ENCODE results near the gene HBA1.
"Not testable (repeated sequence)": the region's sequence is repeated elsewhere in the genome, so short reads cannot be mapped to it uniquely, and the experiment has no call there.

HBA1 gene

DNA sequence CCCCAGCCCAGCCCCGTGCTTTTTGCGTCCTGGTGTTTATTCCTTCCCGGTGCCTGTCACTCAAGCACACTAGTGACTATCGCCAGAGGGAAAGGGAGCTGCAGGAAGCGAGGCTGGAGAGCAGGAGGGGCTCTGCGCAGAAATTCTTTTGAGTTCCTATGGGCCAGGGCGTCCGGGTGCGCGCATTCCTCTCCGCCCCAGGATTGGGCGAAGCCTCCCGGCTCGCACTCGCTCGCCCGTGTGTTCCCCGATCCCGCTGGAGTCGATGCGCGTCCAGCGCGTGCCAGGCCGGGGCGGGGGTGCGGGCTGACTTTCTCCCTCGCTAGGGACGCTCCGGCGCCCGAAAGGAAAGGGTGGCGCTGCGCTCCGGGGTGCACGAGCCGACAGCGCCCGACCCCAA lies 474 bp upstream of the HBA1 start:
- not testable (repeated sequence) for DNase-seq

DNA sequence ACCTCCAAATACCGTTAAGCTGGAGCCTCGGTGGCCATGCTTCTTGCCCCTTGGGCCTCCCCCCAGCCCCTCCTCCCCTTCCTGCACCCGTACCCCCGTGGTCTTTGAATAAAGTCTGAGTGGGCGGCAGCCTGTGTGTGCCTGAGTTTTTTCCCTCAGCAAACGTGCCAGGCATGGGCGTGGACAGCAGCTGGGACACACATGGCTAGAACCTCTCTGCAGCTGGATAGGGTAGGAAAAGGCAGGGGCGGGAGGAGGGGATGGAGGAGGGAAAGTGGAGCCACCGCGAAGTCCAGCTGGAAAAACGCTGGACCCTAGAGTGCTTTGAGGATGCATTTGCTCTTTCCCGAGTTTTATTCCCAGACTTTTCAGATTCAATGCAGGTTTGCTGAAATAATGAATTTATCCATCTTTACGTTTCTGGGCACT lies 928 bp downstream of the HBA1 start:
- DNase-seq, result no peak

DNA sequence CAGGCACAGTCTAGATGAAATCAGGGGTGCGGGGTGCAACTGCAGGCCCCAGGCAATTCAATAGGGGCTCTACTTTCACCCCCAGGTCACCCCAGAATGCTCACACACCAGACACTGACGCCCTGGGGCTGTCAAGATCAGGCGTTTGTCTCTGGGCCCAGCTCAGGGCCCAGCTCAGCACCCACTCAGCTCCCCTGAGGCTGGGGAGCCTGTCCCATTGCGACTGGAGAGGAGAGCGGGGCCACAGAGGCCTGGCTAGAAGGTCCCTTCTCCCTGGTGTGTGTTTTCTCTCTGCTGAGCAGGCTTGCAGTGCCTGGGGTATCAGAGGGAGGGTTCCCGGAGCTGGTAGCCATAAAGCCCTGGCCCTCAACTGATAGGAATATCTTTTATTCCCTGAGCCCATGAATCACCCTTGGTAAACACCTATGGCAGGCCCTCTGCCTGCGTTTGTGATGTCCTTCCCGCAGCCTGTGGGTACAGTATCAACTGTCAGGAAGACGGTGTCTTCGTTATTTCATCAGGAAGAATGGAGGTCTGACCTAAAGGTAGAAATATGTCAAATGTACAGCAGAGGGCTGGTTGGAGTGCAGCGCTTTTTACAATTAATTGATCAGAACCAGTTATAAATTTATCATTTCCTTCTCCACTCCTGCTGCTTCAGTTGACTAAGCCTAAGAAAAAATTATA lies 1.6 kb downstream of the HBA1 start:
- peak; percentile 34 for DNase-seq

DNA sequence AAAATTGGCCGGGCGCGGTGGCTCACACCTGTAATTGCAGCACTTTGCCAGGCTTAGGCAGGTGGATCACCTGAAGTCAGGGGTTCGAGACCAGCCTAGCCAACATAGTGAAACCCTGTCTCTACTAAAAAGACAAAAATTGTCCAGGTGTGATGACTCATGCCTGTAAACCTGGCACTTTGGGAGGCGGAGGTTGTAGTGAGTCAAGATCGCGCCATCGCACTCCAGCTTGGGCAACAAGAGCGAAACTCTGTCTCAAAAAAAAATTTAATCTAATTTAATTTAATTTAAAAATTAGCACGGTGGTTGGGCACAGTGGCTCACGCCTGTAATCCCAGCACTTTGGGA lies 2.2 kb downstream of the HBA1 start:
- no peak for DNase-seq

DNA sequence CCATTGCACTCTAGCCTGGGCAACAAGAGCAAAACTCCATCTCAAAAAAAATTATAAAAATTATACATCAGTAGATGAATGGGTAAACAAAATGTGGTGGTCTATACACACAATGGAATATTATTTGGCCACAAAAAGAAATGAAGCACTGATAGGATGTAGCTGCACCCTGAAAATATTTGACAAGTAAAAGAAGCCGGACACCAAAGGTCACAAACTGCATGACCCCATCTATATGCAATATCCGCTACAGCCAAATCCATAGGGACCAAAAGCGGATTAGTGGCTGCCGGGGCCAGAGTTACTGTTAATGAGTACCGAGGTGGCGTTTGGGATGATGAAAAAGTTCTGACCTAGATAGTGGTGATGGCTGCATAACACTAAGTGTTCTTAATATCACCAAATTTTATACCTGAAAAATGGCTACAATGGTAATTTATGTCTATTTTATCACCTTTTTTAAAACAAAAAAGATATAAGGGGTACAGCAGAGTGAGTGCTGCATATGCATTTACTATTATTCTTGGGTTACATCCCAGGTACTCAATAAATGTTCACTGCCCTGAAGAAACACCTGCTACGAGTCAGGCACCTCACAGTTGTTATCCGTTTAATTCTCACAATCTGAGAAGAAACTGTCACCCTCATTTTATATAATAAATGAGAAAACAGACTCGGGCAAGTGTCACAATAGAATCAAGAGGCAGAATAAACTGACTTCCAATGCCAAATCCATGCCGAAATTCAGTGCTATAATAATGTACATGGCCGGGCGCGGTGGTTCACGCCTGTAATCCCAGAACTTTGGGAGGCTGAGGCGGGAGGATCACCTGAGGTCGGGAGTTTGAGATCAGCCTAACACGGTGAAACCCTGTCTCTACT lies 3.0 kb downstream of the HBA1 start:
- DNase-seq, result no peak

DNA sequence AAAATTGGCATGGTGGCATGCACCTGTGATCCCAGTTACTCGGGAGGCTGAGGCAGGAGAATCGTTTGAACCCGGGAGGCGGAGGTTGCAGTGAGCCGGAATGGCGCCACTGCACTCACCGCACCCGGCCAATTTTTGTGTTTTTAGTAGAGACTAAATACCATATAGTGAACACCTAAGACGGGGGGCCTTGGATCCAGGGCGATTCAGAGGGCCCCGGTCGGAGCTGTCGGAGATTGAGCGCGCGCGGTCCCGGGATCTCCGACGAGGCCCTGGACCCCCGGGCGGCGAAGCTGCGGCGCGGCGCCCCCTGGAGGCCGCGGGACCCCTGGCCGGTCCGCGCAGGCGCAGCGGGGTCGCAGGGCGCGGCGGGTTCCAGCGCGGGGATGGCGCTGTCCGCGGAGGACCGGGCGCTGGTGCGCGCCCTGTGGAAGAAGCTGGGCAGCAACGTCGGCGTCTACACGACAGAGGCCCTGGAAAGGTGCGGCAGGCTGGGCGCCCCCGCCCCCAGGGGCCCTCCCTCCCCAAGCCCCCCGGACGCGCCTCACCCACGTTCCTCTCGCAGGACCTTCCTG lies 3.7 kb downstream of the HBA1 start, which contains the start of gene HBQ1:
TSS of gene HBQ1 (plus strand) at position 359 of the 575 bp plus-strand sequence. CDS start at position 387, 28 bp downstream.
- no peak for DNase-seq

DNA sequence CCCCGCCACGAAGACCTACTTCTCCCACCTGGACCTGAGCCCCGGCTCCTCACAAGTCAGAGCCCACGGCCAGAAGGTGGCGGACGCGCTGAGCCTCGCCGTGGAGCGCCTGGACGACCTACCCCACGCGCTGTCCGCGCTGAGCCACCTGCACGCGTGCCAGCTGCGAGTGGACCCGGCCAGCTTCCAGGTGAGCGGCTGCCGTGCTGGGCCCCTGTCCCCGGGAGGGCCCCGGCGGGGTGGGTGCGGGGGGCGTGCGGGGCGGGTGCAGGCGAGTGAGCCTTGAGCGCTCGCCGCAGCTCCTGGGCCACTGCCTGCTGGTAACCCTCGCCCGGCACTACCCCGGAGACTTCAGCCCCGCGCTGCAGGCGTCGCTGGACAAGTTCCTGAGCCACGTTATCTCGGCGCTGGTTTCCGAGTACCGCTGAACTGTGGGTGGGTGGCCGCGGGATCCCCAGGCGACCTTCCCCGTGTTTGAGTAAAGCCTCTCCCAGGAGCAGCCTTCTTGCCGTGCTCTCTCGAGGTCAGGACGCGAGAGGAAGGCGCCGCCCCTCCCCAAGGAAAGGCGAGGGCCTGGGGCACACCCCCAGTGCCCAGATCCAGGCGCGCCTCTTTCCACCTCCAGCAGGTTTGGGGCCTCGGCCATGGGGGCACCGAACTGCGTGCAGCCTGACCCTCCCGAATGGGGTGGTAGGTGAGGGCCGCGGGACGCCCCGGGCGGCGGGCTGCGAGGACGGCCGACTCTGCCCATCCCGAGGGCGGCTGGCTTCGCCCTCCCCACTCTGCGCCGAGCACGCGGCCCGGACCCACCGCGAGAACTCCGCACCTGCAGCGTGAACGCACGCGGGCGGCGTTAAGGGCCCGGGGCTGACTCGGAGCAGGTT lies 4.4 kb downstream of the HBA1 start:
- DNase-seq, result peak; percentile 64

DNA sequence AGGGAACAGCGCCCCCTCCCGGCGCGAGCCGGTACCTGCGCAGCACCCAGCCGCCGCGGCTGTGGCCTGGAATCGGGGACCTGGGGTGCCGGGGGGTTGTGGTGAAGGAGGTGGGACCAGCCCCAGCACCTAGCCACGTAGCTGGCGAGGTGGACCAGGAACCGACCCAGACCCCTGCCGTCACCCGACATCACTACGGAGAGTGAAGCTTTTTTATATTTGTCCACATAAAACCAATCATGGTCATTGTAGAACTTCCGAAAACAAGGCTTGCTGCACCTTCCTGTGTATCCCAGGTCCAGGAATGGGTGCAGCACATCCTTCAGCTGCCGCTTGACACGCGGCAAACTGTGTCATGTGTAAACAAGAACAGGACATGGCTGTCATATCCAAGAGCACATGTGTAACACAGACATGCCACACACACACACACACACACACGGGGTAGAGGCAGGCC lies 5.1 kb downstream of the HBA1 start:
- no peak for DNase-seq

DNA sequence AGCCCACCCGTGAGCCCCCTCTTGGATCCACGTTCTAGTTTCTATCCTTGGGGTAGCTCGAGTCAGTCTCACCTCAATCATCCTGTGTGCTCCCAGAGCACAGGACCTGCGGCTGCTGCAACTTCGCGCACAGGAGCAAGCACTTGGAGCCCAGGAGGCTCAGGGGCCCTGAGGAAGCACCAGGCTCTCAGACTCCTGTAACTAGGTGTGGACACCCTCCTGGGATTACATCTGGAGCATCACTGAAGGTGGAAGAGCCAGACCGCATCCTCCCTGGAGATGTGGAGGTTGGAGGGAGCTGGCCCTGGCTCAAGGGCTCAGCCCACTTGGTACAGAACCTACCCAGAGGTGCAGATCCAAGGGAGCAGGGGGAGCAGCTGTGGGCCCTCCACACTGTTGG lies 6.5 kb downstream of the HBA1 start:
- no peak for DNase-seq

DNA sequence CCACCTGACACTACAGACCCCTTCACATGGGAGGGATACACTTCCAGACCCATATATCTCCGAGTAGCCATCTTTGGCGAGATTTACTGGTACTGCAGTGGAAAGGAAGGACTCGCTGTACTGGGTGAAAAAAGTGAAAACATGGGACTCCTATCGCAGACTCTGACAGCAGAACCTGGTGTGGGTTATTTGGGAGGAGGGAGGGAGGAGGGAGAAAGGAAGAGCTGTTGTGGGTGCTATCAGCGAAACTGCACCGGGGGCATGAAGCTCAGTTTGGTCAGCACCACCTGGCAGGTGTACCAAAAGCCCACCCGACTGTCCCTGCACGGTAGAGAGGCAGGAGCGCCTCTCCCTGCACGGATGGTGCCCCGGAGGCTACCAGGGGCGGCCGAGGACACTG lies 8.7 kb downstream of the HBA1 start:
- DNase-seq, result no peak

DNA sequence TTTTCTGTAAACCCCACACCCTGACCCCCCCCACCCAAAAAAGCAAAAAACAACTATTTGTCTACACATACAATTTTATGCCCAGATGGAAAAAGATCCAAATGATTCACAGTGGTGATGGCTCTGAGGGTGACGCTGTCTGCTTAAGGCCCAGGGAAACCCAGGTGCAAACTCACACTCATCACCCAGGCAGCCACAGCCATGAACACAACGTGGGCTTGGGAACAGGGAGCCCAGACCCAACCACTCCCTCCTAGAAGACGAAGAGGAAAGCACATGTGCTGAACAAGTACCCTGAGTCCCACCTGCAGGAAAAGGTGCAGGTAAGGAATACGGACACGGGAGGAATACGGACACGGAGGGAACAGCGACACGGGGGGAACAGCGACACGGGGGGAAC lies 9.2 kb downstream of the HBA1 start:
- DNase-seq, result no peak

DNA sequence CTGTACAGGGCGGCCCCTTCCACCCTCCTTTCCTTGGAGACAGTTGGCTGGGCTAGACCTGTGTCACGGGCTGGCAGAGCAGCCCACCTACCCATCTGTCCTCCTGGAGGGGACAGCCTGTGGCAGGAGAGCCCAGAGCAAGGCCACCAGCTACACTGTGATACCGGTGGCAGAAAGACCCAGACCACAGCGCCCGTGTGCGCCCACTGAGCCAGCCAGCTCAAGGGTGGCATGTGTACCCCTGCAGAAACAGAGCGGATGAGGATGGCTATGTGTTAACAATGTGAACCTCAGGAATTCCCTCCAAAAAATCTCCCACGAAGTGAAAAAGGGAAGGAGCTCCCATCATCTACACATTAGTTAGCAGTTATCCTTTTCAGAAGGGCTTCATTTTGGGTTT lies 10.8 kb downstream of the HBA1 start:
- no peak for DNase-seq

DNA sequence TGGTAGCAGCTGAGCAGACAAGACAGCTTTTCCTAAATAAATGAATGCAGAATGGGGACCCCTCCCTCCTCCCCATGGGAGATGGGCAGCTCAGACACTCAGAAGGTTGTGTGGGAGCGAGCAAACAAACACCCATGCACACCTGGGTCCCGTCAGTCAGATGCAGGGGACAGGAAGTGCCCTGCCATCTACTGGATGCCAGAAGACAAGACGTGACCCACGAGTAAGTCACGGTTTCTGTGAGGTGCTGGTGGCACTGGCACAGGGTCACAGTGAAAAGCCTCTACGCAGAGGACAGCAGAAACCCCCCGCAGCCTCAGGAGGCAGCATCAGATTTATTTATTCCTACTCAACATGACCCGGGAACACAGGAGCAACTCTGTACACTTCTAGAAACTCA lies 12.2 kb downstream of the HBA1 start:
- DNase-seq, result no peak

DNA sequence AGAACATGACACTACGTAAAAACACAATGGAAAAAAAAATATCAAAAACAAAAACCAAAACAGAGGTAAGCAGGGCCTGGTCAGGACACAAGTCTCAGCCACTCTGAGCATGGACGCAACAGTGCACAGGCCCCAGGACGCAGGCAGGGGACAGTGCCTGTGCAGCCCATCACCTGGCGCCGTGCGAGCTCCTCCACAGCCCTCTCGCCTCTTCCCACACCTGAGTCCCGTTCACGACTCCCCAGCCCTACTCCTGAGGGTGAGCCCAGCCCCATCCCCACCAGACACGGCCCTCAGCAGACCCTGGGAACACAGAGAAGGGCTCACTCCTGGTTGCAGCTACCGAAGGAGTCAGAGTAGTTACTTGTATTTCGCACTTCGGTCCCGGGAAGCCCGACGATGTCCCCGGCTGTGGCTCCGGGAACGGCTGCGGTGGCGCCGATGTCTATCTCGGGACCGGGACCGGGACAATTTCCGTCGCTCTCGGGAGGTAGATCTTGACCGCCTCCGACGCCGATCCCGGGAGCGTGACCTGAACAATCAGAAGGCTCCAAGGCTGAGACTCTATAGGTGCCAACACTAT lies 13.2 kb downstream of the HBA1 start:
- DNase-seq, result no peak

DNA sequence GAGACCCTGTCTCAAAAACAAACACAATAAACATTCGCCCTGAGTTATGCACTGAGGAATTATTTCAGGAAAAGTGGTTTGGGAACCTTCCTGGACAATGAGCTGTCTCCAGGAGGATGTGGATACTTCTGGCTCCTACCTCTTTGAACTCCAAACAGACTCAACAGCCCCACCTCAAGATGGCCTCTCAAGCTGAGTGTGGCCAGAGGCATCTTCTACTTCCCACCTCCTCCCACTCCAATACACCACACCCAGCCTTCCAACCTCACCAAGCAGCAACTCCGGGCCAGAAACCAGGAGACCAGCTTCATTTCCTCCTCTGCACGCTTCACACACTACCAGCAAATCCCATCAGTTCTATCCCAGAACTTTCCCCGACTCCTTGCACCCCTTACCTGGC lies 15.4 kb downstream of the HBA1 start:
- DNase-seq, result no peak

DNA sequence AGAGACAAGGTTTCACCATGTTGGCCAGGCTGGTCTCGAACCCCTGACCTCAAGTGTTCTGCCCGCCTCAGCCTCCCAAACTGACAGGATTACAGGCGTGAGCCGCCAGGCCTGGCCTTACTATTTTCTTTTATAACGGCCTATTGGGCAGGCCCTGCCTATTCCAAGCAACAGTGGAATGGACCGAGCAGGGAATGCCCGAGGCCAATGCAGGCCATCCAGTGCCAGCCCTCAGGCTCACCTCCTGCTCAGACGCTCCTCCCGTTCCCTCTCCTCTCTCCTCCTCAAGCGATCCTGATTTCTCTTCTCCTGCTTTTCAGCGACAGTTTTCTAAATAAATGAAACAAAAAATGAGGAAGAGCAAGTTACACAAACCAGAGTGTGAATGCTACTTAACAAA lies 16.2 kb downstream of the HBA1 start:
- no peak for DNase-seq

DNA sequence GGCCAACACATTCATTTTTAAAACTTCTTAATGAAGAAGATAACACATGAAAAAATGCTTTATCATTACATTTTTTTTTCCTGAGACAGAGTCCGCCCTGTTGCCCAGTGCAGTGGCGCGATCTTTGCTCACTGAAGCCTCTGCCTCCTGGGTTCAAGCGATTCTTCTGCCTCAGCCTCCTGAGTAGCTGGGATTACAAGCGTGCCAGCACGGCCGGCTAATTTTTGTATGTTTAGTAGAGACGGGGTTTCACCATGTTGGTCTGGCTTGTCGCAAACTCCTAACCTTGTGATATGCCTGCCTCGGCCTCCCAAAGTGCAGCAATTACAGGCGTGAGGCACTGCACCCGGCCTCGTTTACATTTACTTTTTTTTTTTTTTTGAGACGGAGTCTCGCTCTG lies 17.0 kb downstream of the HBA1 start:
- no peak for DNase-seq

DNA sequence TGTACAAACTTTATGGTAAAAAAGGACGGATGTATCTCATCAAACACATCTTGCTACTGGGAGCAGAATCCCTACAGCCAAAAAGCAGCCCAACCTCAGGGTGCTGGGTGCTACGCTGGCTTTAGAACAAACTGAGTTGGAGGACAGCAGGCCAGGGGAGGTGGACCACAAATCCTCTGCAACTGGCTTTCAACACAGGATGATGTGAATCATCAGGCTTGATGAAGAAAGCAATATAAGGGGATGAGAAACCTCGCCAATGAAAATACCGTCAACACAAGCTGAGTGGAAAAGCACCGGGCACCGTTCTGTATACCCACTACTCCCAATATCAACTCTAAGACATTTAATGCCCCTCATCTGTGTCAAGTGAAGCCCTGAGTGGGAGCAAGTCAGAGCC lies 18.0 kb downstream of the HBA1 start:
- no peak for DNase-seq

DNA sequence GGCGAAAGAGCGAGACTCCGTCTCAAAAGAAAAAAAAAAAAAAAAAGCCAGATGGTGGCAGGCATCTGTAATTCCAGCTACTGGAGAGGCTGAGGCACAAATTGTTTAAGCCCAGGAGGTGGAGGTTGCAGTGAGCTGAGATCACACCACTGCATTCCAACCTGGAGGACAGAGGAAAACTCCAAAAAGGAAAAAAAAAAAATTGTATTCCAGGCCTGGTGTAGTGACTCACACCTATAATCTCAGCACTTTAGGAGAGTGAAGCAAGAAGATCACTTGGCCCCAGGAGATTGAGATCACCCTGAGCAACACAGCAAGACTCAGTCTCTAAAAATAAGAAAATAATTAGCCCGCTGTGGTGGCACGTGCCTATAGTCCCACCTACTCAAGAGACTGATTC lies 23.9 kb downstream of the HBA1 start:
- DNase-seq, result no peak

DNA sequence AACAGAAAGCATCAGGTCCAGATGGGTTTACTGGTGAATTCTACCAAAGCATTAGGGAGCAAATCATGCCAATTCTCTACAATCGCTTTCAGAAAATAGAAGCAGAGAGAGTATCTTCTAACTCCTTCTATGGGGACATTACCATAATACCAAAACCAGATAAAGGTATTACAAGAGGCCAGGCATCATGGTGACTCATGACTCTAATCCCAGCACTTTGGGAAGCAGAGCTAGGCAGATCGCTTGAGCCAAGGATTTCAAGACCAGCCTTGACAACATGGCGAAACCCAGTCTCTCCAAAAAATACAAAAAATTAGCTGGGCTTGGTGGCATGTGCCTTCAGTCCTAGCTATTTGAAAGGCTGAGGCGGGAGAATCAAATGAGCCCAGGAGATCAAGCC lies 26.8 kb downstream of the HBA1 start:
- DNase-seq, result no peak

DNA sequence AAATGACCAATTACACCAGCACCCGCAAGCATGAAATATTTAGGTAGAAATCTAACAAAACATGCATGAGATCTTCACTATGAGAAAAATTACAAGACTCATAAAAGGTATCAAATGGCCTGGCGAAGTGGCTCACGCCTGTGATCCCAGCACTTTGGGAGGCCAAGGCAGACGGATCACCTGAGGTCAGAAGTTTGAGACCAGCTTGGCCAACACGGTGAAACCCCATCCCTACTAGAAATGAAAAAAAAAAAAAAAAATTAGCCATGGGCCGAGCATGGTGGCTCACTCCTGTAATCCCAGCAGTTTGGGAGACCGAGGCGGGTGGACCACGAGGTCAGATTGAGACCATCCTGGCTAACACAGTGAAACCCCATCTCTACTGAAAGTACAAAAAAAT lies 27.6 kb downstream of the HBA1 start:
- DNase-seq, result not testable (repeated sequence)

DNA sequence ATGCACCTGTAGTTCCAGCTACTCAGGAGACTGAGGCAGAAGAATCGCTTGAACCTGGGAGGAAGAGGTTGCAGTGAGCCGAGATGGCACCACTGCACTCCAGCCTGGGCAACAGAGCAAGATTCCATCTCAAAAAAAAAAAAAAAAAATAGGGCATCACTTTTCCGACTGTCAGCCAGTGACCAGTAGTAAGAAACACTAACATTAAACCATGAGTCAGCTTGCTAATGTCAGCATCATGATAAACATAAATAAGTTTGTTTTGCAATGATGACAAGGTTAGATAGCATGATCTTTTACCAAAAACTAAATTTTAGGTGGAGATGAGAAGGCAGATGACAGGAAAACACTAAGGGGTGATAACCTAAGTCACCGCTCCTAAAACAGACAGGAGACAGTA lies 32.9 kb downstream of the HBA1 start:
- DNase-seq, result not testable (repeated sequence)

All from DMS153 (cell line).